ENCODE measurements around the gene MTCL1. TPM values are rescaled to one million over a fixed set of nuclear protein-coding genes. Genes with fewer than 3 reads are reported as not detected.

The MTCL1 gene
- total RNA-seq, 1 experiment from 2014 or later, result 22.7 TPM

DNA sequence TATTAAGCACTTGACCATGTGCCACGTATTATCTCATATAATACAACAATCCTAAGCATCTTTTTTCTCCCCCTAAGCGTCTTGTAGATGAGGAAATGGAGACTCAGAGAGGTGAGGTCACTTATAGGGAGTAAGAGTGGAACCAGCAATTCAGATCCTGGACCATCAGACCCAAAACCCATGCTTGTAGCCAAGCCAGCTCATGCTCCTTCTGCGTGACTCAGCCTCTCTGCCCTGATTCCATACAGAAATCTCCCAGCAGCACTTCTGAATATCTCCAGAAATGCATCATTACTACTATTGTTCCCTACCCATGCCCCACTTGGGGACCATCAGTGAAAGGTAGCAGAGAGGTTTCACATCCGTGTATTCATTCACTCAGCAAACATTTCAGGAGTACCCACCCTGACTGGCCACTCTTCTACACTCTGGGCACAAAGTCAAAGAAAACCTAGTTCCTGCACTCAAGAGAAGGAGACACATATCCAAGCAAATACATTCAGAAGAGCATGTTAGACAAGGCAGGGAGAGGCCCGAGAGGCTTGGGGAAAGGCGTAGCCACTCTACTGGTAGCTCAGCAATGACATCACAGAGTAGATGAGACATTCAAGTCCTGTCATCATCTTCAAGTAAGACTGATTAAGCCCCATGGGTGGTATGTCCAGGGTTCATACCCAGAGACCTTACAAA is 141.9 kb downstream of the MTCL1 start:
- ChIA-PET RAD21 (ENCODE audit: low non-redundant PET in 1 of 2, low total read pairs in 2 of 2, uncharacterized antibody in 2 of 2, unreplicated experiment in 2 of 2) (no interaction called here), CTCF (no interaction called here), POLR2A (no interaction called here)
- intact Hi-C loops (cut with micrococcal nuclease), result no loop called here
- H3K9me3 ChIP-seq (ENCODE audit: control insufficient read depth in 1 of 2, insufficient read depth in 1 of 2, low read depth in 1 of 2, low read length in 2 of 2), result no peaks in the 10 kb centered on the region
- no peak overlapping the region for H3K4me3 ChIP-seq (replicated peaks in 1 of 2; ENCODE audit: low read depth in 1 of 2, low read length in 2 of 2)
- no peak overlapping the region for H2AFZ ChIP-seq (ENCODE audit: low read depth, low read length, poor library complexity, severe bottlenecking)
- H3K9me2 ChIP-seq (ENCODE audit: insufficient read depth), result no peaks in the 10 kb centered on the region
- TF ChIP-seq YY1 (IDR thresholded peaks at IDR 0.05; ENCODE audit: extremely low read depth, insufficient replicate concordance, low read depth, low read length), result no peak
- TF ChIP-seq SP1 (IDR thresholded peaks at IDR 0.05; ENCODE audit: low read depth), result no peak
- no peak for TF ChIP-seq CBX3 (IDR thresholded peaks at IDR 0.05; ENCODE audit: low read depth)
- TF ChIP-seq SIN3A (IDR thresholded peaks at IDR 0.05; ENCODE audit: low read depth), result no peak
- ATAC-seq (no peak), DNase-seq (ENCODE audit: low read depth, low spot score) (no peak)
- no peaks in the 10 kb centered on the region for H4K20me1 ChIP-seq (ENCODE audit: insufficient read depth)
- no peak overlapping the region for H3K27ac ChIP-seq (ENCODE audit: low read depth, low read length)
- H3K36me3 ChIP-seq (ENCODE audit: control insufficient read depth in 1 of 2, insufficient read depth in 2 of 2, low read length in 2 of 2), result no peaks in the 10 kb centered on the region
- no peaks in the 10 kb centered on the region for H3K79me2 ChIP-seq (ENCODE audit: insufficient read depth, low read length)
- H3K27me3 ChIP-seq (ENCODE audit: insufficient read depth, low read length), result no peaks in the 10 kb centered on the region
- BruUV-seq (replicated peaks), result no TSS peak
- H3K4me2 ChIP-seq (ENCODE audit: low read length), result no peak overlapping the region
- no peaks in the 10 kb centered on the region for H3K4me1 ChIP-seq (ENCODE audit: control insufficient read depth in 1 of 2, insufficient read depth in 2 of 2, low read length in 2 of 2)
- H3K9ac ChIP-seq (ENCODE audit: low read length), result no peak overlapping the region

DNA sequence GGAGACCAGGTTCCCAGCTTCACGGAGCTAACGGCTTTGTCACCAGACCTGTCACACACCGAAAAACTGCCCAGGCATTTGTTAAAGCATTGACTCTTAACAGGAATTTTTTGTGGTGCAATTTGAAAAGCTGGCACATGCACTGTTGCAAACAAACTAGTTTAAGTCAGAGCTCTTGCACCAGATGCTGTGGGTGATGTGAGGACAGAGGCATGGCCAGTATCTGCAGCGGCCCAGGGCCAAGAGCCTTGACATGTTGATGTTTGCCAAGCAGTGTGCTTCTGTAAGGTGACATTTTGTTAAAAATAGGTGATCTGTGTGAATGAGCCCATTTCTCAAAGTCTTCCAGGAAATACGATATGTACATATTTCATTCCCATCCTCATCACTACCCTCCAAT is 142.5 kb downstream of the MTCL1 start:
- Histone ChIP-seq H3K9me2 (ENCODE audit: insufficient read depth) (no peaks in the 10 kb centered on the region), H3K27me3 (ENCODE audit: insufficient read depth, low read length) (no peaks in the 10 kb centered on the region), H3K27ac (ENCODE audit: low read depth, low read length) (no peak overlapping the region), H3K4me3 (replicated peaks in 1 of 2; ENCODE audit: low read depth in 1 of 2, low read length in 2 of 2) (no peak overlapping the region), H4K20me1 (ENCODE audit: insufficient read depth) (no peaks in the 10 kb centered on the region), H3K9ac (ENCODE audit: low read length) (no peak overlapping the region), H3K79me2 (ENCODE audit: insufficient read depth, low read length) (no peaks in the 10 kb centered on the region), H3K9me3 (ENCODE audit: control insufficient read depth in 1 of 2, insufficient read depth in 1 of 2, low read depth in 1 of 2, low read length in 2 of 2) (no peaks in the 10 kb centered on the region), H3K36me3 (ENCODE audit: control insufficient read depth in 1 of 2, insufficient read depth in 2 of 2, low read length in 2 of 2) (no peaks in the 10 kb centered on the region), H3K4me1 (ENCODE audit: control insufficient read depth in 1 of 2, insufficient read depth in 2 of 2, low read length in 2 of 2) (no peaks in the 10 kb centered on the region), H3K4me2 (ENCODE audit: low read length) (no peak overlapping the region), H2AFZ (ENCODE audit: low read depth, low read length, poor library complexity, severe bottlenecking) (no peak overlapping the region)
- ChIA-PET CTCF (no interaction called here), POLR2A (no interaction called here), RAD21 (ENCODE audit: low non-redundant PET in 1 of 2, low total read pairs in 2 of 2, uncharacterized antibody in 2 of 2, unreplicated experiment in 2 of 2) (no interaction called here)
- intact Hi-C loops (cut with micrococcal nuclease), result no loop called here
- no TSS peak for BruUV-seq (replicated peaks)
- no peak for ATAC-seq
- no peak for DNase-seq (ENCODE audit: low read depth, low spot score)
- TF ChIP-seq POLR2A (IDR thresholded peaks at IDR 0.05; ENCODE audit: borderline replicate concordance, extremely low read depth, insufficient read depth, insufficient read length), result no peak
- TF ChIP-seq EZH2 (IDR thresholded peaks at IDR 0.05), result no peak
- TF ChIP-seq POLR2AphosphoS5 (IDR thresholded peaks at IDR 0.05; ENCODE audit: low read depth, low read length), result no peak
- no peak for TF ChIP-seq EGR1 (IDR thresholded peaks at IDR 0.05; ENCODE audit: low read depth)
- no peak for TF ChIP-seq TCF7L2 (IDR thresholded peaks at IDR 0.05; ENCODE audit: borderline replicate concordance, extremely low read depth, insufficient read depth, insufficient read length)
- TF ChIP-seq ELF1 (IDR thresholded peaks at IDR 0.05; ENCODE audit: borderline replicate concordance, low read depth), result no peak
- no peak for TF ChIP-seq CBX3 (IDR thresholded peaks at IDR 0.05; ENCODE audit: low read depth)
- no peak for TF ChIP-seq FOSL1 (IDR thresholded peaks at IDR 0.05; ENCODE audit: low read depth)
- TF ChIP-seq YY1 (IDR thresholded peaks at IDR 0.05; ENCODE audit: extremely low read depth, insufficient replicate concordance, low read depth, low read length), result no peak
- TF ChIP-seq EZH2phosphoT487 (IDR thresholded peaks at IDR 0.05; ENCODE audit: borderline replicate concordance), result no peak
- TF ChIP-seq SIN3A (IDR thresholded peaks at IDR 0.05; ENCODE audit: low read depth), result no peak
- no peak for TF ChIP-seq ZFX (IDR thresholded peaks at IDR 0.05)
- TF ChIP-seq RAD21 (IDR thresholded peaks at IDR 0.05; ENCODE audit: low read depth), result no peak
- TF ChIP-seq, protein P1, sequence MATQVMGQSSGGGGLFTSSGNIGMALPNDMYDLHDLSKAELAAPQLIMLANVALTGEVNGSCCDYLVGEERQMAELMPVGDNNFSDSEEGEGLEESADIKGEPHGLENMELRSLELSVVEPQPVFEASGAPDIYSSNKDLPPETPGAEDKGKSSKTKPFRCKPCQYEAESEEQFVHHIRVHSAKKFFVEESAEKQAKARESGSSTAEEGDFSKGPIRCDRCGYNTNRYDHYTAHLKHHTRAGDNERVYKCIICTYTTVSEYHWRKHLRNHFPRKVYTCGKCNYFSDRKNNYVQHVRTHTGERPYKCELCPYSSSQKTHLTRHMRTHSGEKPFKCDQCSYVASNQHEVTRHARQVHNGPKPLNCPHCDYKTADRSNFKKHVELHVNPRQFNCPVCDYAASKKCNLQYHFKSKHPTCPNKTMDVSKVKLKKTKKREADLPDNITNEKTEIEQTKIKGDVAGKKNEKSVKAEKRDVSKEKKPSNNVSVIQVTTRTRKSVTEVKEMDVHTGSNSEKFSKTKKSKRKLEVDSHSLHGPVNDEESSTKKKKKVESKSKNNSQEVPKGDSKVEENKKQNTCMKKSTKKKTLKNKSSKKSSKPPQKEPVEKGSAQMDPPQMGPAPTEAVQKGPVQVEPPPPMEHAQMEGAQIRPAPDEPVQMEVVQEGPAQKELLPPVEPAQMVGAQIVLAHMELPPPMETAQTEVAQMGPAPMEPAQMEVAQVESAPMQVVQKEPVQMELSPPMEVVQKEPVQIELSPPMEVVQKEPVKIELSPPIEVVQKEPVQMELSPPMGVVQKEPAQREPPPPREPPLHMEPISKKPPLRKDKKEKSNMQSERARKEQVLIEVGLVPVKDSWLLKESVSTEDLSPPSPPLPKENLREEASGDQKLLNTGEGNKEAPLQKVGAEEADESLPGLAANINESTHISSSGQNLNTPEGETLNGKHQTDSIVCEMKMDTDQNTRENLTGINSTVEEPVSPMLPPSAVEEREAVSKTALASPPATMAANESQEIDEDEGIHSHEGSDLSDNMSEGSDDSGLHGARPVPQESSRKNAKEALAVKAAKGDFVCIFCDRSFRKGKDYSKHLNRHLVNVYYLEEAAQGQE (IDR thresholded peaks at IDR 0.05; ENCODE audit: low read depth), result no peak
- TF ChIP-seq SRF (IDR thresholded peaks at IDR 0.05; ENCODE audit: low read depth), result no peak

Data from HCT116 (cell line).